Hematopoietic multipotent progenitor cell treated with erythropoietin and hydrocortisone succinate and interleukin-3 and kit ligand, for 4 days (in vitro differentiated cells): ENCODE data around the gene MEF2D.

Experiments
- DNase-seq: peaks from one replicate; pipeline ENCODE4 v3.0.0-alpha.2; 2015

The MEF2D gene

DNA sequence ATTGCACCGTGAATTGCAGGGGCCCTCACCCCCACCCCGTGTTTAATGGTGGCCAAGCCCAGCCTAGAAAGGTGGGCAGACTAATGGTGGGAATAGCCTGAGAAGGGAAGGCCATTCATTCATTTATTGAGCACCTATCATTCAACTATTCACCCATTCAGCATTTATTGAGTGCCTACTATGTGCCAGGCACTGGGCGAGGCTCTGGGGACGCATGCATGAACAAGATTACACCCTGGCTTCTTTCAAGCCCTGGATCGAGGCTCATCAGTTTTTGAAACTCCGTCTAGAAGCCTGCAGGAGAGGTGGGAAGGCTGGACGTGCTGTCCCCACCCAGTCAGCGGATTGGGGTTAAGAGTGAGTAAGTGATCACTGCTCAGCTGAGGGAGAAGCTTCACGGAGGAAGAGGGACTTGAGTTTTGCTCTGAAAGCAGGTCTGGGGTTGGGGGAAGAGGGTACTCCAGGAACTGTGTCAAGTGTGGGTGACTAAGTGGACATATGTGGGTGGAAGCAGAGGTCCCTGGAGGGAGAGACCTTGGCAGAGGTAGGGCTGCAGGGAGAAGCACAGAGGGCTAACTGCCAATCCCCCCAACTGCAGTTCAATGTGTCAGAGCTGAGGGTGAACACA is 35.6 kb downstream of the MEF2D start:
- no peak for DNase-seq

DNA sequence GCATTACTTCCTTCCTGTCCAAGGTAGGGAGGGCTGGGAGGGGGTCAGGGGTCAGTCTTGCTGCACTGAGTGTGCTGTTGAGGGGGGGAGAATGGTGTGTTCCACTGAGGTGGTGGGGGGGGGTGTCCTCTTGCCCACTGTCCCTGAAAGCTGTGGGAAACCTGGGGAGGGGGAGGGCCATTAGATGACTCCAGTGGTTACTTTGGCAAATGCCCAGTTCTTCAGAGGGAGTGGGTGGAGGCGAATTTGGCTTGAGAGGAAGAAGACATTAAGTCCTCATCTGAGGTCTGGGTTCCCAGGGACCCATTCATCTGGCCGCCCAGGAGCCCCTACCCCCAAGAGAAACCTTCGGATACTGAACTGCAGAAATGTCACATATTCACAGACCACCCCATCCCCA is 36.2 kb downstream of the MEF2D start:
- peak; percentile 20 for DNase-seq

DNA sequence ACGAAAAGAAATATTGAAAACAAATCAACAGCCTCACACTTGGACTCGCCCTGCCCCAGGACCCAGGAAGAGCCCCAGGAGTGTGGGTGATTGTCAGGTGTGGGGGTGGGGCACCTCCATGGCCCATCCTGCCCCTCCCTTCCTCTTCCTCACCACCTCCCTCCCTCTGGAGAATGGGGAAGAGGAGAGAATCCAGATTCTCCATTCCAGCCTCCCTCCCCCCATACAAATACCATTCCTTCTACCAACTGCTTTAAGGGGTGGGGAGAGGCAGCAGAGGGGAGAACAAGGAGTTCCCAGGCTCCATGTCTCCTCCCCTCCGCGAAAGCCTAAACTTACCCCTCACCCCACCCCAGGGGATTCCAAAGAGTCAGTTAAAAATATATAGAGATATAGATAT is 36.7 kb downstream of the MEF2D start:
- no peak for DNase-seq

DNA sequence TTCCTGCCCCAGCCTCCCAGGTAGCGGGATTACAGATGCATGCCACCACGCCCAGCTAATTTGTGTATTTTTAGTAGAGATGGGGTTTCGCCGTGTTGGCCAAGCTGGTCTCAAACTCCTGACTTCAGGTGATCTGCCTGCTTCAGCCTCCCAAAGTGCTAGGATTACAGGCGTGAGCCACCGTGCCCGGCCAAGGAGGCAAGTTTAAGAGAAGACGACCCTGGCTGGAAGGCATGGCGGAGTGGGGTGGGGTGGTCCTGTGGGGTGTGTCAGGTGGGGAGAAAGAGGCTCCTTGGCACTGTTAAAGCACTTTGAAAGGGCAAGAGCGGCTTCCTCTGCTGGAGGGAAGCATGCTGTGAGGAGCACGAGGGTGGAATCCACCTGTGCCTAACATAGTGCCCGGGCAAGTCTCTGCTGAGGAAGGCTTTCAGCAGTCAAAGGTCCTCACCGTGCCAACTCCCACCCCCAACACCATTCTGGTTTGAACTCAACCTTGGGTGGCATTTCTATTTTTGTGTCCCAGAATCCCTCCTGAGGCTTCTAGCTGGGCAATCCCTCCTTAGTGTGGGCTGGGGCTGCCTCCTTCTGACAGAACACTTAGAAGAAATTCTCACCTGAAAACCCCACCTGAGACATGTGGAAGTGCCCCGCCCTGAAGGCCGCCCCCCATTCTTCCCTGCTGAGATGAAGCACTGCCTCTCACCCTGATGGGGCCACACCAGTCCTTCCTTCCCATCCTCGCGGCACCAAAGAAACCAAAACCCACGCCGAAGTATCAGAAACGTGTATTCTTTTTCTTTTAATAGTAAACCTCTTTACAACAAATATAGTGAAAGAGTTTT is 37.4 kb downstream of the MEF2D start:
- no peak for DNase-seq

DNA sequence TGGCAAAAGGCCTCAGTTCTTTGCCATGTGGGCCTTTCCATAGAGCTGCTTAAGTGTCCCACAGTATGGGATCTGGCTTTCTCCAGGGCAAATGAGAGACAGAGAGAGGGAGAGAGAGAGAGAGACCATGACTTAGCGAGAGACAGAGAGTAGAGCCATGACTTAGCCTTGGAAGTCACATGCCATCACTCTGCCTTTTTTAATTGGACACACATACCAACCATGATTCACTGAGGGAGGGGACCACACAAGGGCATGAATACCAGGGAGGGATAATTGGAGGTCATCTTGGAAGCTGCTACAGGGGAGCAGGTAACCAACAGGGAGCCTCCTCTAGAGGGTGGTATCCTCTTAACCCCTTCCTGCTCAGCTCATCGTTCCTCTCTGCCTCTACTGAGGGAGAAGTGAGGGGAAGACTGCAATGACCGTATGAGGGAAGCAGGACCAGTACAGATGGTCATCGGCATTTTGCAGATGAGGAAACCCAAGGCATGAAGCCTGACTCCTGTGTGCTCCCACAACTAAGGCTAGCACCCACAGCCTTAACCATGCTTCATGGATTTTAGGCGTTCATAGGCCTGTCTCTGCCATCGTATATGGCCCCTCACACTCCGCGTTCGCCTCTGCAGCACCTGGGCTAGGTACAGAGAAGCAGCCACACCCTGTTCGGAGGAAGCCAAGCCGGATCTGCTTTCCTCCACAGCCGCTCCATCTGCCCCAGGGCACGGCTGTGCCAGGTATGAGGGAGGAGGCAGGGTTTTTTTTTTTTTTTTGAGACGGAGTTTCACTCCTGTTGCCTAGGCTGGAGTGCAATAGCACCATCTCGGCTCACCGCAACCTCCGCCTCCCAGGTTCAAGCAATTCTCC is 38.6 kb downstream of the MEF2D start:
- DNase-seq: no peak

DNA sequence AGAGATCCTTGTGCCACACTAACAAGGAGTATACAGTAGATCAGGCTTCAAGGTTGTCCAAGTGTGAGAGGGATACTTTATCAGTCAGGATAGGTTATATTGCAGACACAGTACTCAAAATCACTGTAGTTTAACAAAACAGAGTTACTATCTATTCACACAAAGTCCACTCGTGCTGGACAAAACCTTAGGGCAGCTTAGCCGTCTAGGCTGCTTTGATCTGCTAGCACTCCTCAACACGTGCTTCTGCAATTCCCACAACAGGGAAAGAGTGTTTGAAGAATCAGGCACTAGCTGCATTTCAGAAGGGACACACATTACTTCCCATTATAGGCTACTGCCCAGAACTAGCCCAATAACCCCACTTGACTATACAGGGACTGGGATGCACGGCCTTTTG is 39.5 kb downstream of the MEF2D start:
- DNase-seq: no peak

DNA sequence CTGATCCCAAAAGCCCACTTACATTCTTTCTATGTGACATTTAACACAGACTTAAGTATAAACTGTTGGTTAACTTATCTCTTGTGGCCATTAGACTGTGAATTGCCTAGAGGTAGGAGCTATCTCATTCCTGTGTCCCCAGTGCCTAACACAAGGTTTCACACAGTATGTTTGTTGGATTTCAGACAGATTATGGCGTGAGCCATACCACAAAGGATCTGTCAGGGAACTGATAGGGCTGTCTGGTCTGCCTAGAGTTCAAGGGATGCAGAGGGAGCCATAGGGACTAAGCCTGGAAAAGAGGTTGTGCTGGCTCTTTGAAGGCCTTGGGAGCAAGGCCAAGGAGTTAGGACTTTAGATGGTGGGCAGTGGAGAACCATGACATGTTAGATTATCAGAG is 40.0 kb downstream of the MEF2D start:
- DNase-seq: peak; percentile 95

DNA sequence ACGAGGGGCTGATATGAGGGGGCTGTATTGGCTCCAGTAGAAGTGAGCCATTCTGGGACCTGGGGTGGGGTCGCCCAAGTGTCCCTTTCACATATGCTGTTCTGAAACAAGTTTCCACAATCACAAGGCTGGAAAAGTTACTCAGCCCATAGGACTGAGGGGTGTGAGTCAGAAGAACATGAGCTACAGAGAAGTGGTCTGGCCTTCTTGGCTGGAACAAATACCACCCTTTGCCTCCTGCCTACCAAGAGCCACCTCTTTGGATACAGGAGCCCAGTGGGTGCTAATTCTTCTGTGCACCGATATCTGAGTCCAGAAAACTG is 42.4 kb downstream of the MEF2D start:
- DNase-seq: no peak

DNA sequence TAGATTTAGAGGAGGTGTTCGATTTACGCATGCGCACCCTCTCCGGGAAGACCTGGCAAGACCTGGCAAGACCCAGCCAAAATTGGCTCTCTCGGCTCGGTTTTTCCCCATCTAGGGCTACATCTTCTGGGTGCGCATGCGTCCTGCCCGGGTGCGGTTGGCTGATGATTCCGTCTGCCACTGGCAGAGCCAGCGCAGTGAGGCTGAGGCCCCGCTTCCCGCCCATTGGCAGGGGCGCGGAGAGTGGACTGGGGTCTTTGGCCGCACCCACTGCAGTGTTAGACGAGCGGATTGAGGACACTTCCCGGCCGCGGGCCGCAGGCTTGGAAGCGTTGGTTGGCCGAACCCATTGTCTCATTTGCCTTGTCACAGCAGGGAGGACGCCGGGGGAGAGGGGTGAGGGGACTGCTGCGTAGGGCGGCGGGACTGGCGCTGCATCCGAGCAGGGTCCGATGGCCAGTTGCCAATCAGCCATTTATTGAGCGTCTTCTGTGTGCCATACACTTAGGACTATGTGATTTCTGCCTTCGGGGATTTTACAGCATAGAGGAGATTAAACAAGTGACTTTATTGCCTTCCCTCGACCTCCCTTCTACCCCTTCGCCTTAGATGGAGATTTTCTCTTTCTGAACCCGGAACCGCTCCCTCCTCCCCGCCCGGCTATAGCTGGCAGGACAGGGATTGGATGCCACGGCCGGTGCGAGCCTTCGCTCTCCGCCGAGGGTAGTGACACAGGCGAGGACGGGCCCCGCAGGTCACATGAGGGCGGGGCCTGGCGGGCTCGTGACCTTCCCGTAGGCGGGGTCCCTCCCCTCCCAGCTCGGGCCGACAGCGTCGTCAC is 43.7 kb downstream of the MEF2D start:
- peak; percentile 99 for DNase-seq

DNA sequence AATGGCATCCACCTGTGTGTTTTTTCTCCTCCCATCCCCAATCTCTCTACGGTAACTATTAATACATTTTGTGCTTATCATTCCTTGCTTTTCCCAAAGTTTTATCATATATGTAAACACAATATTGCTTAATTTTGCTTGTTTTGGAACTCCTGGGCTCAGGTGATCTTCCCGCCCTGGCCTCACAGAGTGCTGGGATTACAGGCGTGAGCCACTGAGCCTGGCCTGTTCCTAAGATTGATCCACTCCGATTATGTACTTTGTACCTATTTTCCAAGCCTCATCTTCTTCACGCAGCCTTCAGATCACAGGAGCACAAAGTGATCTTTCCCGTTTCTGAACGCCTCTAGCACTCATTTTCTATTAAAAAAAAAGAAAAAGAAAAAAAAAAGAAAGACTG is 45.2 kb downstream of the MEF2D start:
- no peak for DNase-seq

DNA sequence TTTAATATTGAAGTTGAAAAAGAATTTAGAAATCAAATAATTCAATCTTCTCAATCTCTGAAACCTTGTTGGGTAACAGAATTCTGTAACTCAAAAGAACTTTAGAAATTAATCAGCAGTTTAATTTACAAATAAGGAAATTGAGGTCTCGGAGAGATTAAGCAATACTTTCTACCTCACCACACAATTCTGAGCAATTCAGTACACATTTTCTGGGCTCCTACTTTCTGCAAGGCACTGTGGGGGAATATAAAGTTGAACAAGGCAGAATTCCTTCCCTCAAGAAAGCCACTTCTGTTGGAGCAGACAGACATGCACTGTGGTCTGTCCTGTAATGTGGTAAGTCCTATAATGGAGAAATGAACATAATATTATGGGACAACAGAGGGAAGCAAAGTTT is 47.7 kb downstream of the MEF2D start:
- DNase-seq: peak; percentile 60

DNA sequence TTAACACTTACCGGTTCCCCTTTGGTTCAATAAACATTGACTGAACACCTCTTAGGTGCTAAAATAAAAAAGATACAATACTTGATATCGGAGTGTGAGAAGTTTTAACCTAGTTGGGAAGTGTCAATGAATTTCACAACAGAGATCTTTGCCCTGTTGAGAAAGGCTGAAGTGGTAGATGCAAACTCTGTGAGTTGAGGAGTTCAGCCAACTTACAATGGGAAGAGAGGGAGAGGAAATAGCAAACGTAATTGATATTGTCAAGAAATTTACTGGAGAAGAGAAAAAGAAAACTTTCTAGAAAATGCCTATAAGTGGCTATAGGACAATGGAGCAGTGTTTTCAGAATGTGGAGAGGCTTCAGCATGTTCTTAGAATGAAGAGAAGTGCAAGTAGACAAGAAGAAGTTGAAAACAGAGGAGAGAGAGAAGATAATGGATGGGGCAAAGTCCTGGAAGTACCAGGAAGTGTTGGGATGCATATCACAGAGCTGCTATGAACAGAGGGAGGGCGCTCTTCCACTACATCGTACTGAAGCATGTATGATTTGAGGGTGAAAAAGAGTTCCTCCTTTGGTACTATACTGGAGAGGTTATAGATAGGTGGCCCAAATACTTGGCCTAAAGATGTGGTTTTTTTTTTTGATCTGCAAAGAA is 48.9 kb downstream of the MEF2D start:
- no peak for DNase-seq

DNA sequence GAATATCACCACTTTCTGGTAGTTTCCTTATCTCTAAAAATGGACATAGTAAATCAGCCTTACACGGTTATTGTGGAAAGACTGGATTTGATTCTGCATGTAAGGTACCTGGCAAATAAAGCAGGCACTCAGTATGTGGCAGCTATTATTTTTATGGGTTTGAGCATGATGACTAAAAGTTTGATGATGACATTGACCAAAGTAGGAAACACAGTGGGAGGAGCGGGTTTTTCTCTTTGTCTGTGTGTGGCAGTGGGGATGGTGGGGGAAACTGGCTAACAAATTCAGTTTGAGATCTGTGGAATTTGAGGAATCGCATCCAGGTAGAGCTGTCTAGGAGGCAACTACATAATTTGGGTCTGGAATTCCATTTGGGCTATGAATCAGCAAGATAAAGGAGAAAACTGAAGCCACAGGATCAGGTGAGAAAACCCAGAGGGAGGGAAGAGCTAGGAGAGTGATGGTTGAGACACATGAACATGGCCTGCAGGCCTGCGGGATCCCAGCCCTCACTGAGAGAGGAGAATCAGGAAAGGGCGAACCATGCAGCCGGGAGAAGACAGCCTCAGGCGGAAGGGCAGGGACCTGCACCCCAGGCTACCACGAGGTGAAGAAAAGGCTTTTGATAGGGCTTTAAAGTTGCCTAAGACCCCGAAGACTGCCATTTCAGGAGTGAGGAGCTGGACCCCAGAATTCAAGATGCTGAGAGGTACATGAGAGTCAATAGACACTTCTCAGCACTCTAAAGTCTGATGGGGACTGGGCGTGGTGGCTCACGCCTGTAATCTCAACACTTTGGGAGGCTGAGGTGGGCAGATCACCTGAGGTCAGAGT is 52.2 kb downstream of the MEF2D start:
- DNase-seq: no peak

DNA sequence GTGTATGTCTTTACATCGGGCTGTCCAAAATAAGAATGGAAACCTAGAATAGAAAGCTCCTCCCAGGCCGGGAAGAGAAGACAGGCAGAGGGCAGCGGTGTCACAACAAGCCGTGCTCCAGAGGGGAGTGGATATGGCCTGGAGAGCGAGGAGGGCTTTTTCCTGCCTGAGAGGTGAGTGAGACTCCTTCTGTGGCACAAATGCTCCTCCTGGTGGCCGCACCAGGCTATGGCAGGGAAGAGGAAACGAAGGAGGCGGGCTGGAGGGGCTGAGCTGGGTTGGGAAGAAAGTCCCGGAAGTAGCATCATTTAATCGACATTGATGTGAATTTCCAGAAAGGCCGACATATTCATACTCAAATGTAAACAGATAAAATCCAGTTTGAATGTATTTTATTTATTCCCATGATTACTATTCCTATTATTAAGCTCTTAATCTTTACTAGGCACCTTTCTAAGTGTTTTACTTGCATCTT is 54.7 kb downstream of the MEF2D start:
- DNase-seq: peak; percentile 89

DNA sequence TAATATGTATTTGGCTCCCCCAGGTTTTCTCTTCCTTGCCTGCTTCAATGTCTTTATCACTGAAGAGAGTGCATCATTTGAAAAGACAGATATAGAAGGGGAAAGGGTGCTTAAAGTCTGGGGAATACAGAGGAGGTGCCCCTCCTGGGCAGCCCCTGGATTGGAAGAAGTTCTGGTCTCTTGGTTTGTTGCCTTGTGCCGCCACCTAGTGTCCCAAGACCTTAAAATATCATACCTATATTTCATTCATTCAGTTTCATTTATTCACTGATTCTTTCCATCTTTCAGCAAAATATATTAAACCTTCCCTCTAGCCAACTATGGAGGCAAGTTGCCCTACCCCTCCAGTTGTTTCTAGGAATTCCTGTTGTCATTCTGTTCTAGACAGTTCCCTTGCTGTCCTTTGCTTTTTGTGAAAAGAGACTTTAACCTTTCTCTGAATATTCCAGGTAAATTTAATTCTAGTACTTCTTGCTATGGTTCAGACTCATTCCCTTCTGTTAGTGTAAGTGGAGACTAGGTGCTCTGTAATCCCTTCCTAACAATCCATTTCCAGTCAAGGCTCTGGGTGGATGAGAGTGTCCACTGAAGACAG is 56.1 kb downstream of the MEF2D start:
- peak; percentile 65 for DNase-seq

DNA sequence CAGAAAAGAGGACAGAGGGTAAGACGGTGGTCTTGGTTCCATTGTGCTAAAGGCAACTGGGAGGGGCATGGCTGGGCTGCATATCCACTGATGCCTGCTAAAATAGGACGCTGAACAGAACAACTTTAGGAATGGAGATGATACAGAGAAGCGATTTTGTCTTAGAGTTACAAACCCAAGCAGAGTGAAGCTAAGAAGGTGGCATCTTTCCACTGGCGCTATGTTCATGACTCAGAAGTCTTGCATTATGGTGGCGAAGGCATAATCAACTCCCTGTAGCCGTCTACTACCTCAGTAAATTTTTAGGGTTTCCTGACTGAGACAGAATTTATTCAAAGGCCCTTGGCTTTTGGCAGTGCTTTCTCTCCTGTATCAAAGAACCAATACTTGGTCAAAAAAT is 57.3 kb downstream of the MEF2D start:
- DNase-seq: no peak

DNA sequence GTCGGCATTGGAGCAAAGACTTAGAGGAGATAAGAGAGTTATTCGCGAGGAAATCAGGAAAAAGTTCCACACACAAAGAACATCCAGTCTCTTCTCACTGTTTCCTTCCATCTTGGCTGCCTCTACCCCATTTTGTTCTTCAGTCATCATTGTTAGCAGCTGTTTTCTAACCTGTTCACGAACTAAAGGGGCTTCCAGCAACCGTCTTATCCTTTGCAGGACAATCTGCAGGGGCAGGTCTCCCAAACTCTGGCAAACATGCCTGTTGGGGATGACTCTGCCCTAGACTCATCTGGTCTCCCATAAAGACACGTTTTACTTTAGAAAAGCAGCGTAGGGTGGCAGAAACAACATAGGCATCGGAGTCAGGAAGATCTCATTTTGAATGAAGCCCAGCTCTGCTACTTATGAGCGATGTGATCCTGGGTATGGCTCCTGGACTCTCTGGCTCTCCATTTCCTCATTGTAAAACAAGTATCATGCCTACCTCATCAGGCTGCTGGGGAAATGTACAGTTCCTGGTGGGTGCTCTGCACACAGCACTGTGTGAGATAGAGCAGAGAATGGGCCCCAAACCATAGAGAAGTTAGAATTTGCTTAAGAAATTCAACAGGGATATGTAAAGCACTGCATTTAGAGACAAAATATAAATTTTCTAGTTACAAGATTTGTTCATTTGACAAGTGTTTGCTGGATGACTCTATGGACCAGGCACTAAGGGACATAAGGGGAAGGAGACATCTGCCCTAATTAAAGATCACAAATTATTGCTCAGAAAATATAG is 59.7 kb downstream of the MEF2D start:
- DNase-seq: no peak

DNA sequence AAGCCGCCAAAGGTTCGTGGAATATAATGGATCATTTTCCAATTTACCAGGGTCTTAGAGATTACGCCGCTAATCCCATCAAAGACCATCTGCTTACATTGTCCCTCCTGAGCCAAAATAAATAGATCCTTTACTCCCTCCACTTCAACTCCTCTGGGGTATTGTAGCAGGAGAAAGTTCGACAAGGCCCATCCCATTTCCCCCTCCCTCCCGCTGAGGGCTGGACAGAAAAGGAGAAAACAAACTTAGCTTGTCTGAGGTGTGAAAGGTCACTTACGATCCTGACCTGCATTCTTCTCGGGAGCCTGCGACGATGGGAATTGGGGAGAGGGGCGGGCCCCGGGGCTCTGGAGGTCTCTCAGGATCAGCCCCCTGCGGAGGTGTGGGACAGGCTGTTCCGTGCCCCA is 60.8 kb downstream of the MEF2D start:
- DNase-seq: no peak

DNA sequence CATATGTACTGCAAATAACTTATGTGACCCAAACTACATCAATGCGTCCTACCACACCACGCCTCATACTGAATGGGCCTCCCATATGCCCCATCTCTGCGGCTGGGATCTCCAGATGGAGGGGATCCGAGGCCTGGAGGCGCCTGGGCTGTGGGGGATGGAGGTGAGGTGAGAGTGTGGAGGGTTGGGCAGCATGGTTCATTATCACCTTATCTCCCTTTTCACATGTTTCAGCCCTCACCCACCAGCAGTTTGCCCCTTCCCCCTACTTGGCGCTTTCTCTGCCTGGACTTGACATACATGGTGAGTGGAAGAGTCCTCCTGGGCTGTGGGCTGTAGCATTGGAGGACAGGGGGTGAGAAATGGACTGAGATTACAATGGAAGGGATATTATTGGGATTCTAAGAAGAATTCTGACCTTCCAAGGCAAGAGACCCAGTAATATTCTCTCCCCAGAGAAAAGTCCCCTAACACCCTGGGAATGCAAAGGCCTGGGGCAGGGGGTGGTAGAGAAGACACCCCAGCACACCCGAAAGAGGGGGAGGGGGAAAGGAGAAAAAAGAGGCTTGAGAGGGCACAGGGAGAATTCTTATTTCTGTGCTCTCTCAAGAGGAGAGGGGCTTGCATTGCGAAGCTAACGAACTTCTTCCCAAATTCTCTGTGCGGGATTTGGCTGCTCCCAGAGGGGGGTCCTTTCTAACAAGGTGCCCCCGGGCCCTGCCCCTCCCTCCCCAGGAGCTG is 61.4 kb downstream of the MEF2D start:
- no peak for DNase-seq
